IMR-90 (cell line): Measurements from ENCODE around the gene UNKL. TPM values are rescaled to one million over a fixed set of nuclear protein-coding genes. Genes with fewer than 3 reads are reported as not detected.

Experiments used
- ATAC-seq: fragments of 200-7000 bp; cut with Tn5 transposase; 2 replicates; pipeline ENCODE4 v1.9.1; 2020; ENCODE audit warnings: low read depth, mild to moderate bottlenecking, moderate library complexity
- BruUV-seq: library from RNA; stranded (reverse); fragments of 400-500 nt; replicated peaks from 2 replicates; lab custom pipeline; 2021; lab: Mats Ljungman, UMichigan
- CTCF ChIA-PET: fragments of 300-600 bp; formaldehyde crosslinking; extraction: SDS; loops from one replicate; lab custom pipeline; 2021; ENCODE audit warnings: antibody characterized with exemption; lab: Yijun Ruan, JAX
- POLR2A ChIA-PET: fragments of 300-600 bp; sonication (Branson Sonifier 250); formaldehyde crosslinking; loops from one replicate; lab custom pipeline; 2022; ENCODE audit warnings: antibody characterized with exemption; ENCODE audit not compliant: unreplicated experiment; lab: Charles Lee
- DNase-seq: peaks from one replicate; pipeline ENCODE4 v3.0.0; 2013
- H2AFZ ChIP-seq: replicated peaks from 2 replicates; pipeline ENCODE3; 2013; ENCODE audit warnings: low read length, mild to moderate bottlenecking; ENCODE audit not compliant: poor library complexity
- H2AK5ac ChIP-seq: 2 replicates; pipeline ENCODE4 v1.6.1; 2013; ENCODE audit warnings: low read depth, low read length, inconsistent platforms
- H2AK9ac ChIP-seq: replicated peaks from 2 replicates; pipeline ENCODE3; 2013; ENCODE audit warnings: mild to moderate bottlenecking, low read depth, low read length, moderate library complexity; ENCODE audit not compliant: poor library complexity
- H2BK120ac ChIP-seq: 2 replicates; pipeline ENCODE4 v1.6.1; 2013; ENCODE audit warnings: low read depth, low read length, inconsistent platforms
- H2BK15ac ChIP-seq: 3 replicates; pipeline ENCODE4 v1.6.1; 2013; ENCODE audit warnings: low read depth, low read length, inconsistent platforms
- H2BK20ac ChIP-seq: 2 replicates; pipeline ENCODE4 v1.6.1; 2013; ENCODE audit warnings: low read depth, mild to moderate bottlenecking, inconsistent platforms, low read length, moderate library complexity
- H2BK5ac ChIP-seq: 2 replicates; pipeline ENCODE4 v1.6.1; 2013; ENCODE audit warnings: mild to moderate bottlenecking, low read depth, low read length, inconsistent platforms; ENCODE audit not compliant: poor library complexity, severe bottlenecking
- H3K14ac ChIP-seq: replicated peaks from 2 replicates; pipeline ENCODE4 v1.6.1; 2013; ENCODE audit warnings: low read depth, low read length, inconsistent platforms
- H3K18ac ChIP-seq: 2 replicates; pipeline ENCODE4 v1.6.1; 2013; ENCODE audit warnings: low read depth, low read length, control low read depth
- H3K23ac ChIP-seq: 2 replicates; pipeline ENCODE4 v1.6.1; 2013; ENCODE audit warnings: low read depth, low read length, inconsistent platforms
- H3K27ac ChIP-seq: 2 replicates; pipeline ENCODE4 v1.5.1; 2013; ENCODE audit warnings: mild to moderate bottlenecking, control low read depth, low read length; ENCODE audit not compliant: insufficient read depth
- H3K27me3 ChIP-seq: 2 replicates; pipeline ENCODE4 v1.6.1; 2013; ENCODE audit warnings: low read length; ENCODE audit not compliant: control insufficient read depth, insufficient read depth
- H3K36me3 ChIP-seq: 2 replicates; pipeline ENCODE4 v1.6.1; 2013; ENCODE audit warnings: low read length, mixed read lengths; ENCODE audit not compliant: control insufficient read depth, insufficient read depth
- H3K4ac ChIP-seq: 2 replicates; pipeline ENCODE4 v1.6.1; 2013; ENCODE audit warnings: low read depth, low read length, inconsistent platforms
- H3K4me1 ChIP-seq: 2 replicates; pipeline ENCODE4 v1.6.1; 2013; ENCODE audit warnings: low read length, mixed read lengths; ENCODE audit not compliant: control insufficient read depth, insufficient read depth
- H3K4me2 ChIP-seq: 2 replicates; pipeline ENCODE4 v1.6.1; 2013; ENCODE audit warnings: low read depth, mild to moderate bottlenecking, control low read depth, low read length, moderate library complexity
- H3K4me3 ChIP-seq: 2 replicates; pipeline ENCODE4 v1.5.1; 2013; ENCODE audit warnings: low read depth, mild to moderate bottlenecking, control low read depth, low read length, moderate library complexity; ENCODE audit not compliant: insufficient read depth
- H3K56ac ChIP-seq: 2 replicates; pipeline ENCODE4 v1.6.1; 2013; ENCODE audit warnings: low read length, inconsistent platforms; ENCODE audit not compliant: insufficient read depth; ENCODE audit errors: extremely low read depth
- H3K79me1 ChIP-seq, 2 experiments: 2 replicates each; pipeline ENCODE4 v1.6.1; 2013; ENCODE audit warnings: low read length in 2 of 2, inconsistent platforms in 1 of 2, low read depth in 1 of 2
- H3K9ac ChIP-seq: 2 replicates; pipeline ENCODE4 v1.6.1; 2013; ENCODE audit warnings: low read depth, low read length, control low read depth
- H3K9me1 ChIP-seq: 2 replicates; pipeline ENCODE4 v1.6.1; 2013; ENCODE audit warnings: low read length, inconsistent platforms; ENCODE audit not compliant: insufficient read depth
- H3K9me3 ChIP-seq: 2 replicates; pipeline ENCODE4 v1.6.1; 2013; ENCODE audit warnings: low read length; ENCODE audit not compliant: control insufficient read depth, insufficient read depth
- H4K20me1 ChIP-seq: 2 replicates; pipeline ENCODE4 v1.6.1; 2013; ENCODE audit warnings: low read length, inconsistent platforms; ENCODE audit not compliant: insufficient read depth
- H4K5ac ChIP-seq: 2 replicates; pipeline ENCODE4 v1.6.1; 2013; ENCODE audit warnings: mild to moderate bottlenecking, low read depth, low read length, control low read depth
- H4K8ac ChIP-seq, 2 experiments: 2 replicates each; pipeline ENCODE4 v1.6.1; 2013; ENCODE audit warnings: low read depth in 2 of 2, low read length in 2 of 2, control low read depth in 1 of 2, inconsistent platforms in 1 of 2
- H4K91ac ChIP-seq: 2 replicates; pipeline ENCODE4 v1.6.1; 2013; ENCODE audit warnings: low read depth, low read length, inconsistent platforms; ENCODE audit not compliant: insufficient read depth
- BHLHE40 ChIP-seq: fragments of 150-350 bp; IDR thresholded peaks from 2 replicates; pipeline ENCODE4 v1.6.1; 2016; ENCODE audit warnings: mild to moderate bottlenecking, low read depth, low read length
- CEBPB ChIP-seq: IDR thresholded peaks from 2 replicates; pipeline ENCODE4 v1.6.1; 2012; ENCODE audit warnings: low read depth, low read length, improper control_type of control experiment
- CHD1 ChIP-seq: IDR thresholded peaks from 2 replicates; pipeline ENCODE4 v1.6.1; 2012; ENCODE audit warnings: low read depth, low read length, improper control_type of control experiment
- CTCF ChIP-seq: conservative IDR thresholded peaks from 2 replicates; pipeline ENCODE4 v1.5.1; 2012; ENCODE audit warnings: mild to moderate bottlenecking, low read depth, low read length, improper control_type of control experiment
- ELK1 ChIP-seq: fragments of 150-350 bp; IDR thresholded peaks from 2 replicates; pipeline ENCODE4 v1.6.1; 2016; ENCODE audit warnings: low read depth, mild to moderate bottlenecking, low read length, moderate library complexity, borderline replicate concordance
- FOS ChIP-seq: fragments of 150-350 bp; IDR thresholded peaks from 2 replicates; pipeline ENCODE4 v1.6.1; 2016; ENCODE audit warnings: low read depth, low read length
- MAFK ChIP-seq: IDR thresholded peaks from 2 replicates; pipeline ENCODE4 v1.6.1; 2012; ENCODE audit warnings: low read depth, low read length, improper control_type of control experiment
- MAZ ChIP-seq: IDR thresholded peaks from 2 replicates; pipeline ENCODE4 v1.6.1; 2012; ENCODE audit warnings: low read depth, mild to moderate bottlenecking, low read length, improper control_type of control experiment, moderate library complexity, borderline replicate concordance
- POLR2A ChIP-seq: IDR thresholded peaks from 2 replicates; pipeline ENCODE4 v1.6.1; 2012; ENCODE audit warnings: mild to moderate bottlenecking, low read depth, low read length
- RAD21 ChIP-seq: IDR thresholded peaks from 2 replicates; pipeline ENCODE4 v1.6.1; 2012; ENCODE audit warnings: low read length, improper control_type of control experiment
- RCOR1 ChIP-seq: IDR thresholded peaks from 2 replicates; pipeline ENCODE4 v1.6.1; 2012; ENCODE audit warnings: mild to moderate bottlenecking, low read length, improper control_type of control experiment; ENCODE audit not compliant: insufficient replicate concordance
- SMC3 ChIP-seq: fragments of 150-350 bp; IDR thresholded peaks from 2 replicates; pipeline ENCODE4 v1.6.1; 2016; ENCODE audit warnings: low read depth, mild to moderate bottlenecking, antibody characterized with exemption, low read length, moderate library complexity
- WGBS, 2 experiments: methylation state at CpG; one replicate each; pipeline versions ENCODE4 v1.1.5 to v1.1.7; 2013; ENCODE audit warnings: missing lambda C conversion rate in 2 of 2; ENCODE audit not compliant: insufficient read length in 1 of 2; ENCODE audit errors: extremely low coverage in 2 of 2; 5-methylcytosine and 5-hydroxymethylcytosine counted together
- dilution Hi-C: fragments of 300-500 bp; cut with HindIII; formaldehyde crosslinking; loops from one replicate; pipeline ENCODE4 v1.14.3; 2018; ENCODE audit warnings: low sequenced_read_pairs; ENCODE audit not compliant: unreplicated experiment
- in situ Hi-C: fragments of 300-500 bp; cut with MboI; formaldehyde crosslinking; loops from 3 replicates; pipeline ENCODE4 v1.14.3; 2019; ENCODE audit warnings: low sequenced_read_pairs, inconsistent platforms, mixed read lengths
- intact Hi-C: fragments of 100-400 bp; cut with micrococcal nuclease; formaldehyde crosslinking; loops from 2 replicates; pipeline ENCODE4 v1.10.0; 2022
- polyA plus RNA-seq, 3 experiments: library from polyadenylated mRNA; depleted of rRNA; stranded (reverse); fragments of >200 nt; gene quantifications; 2 replicates each; pipeline ENCODE4 v1.2.3, GENCODE V29; 2012; ENCODE audit warnings: low replicate concordance in 1 of 3
- total RNA-seq: library from RNA; depleted of rRNA; stranded (reverse); fragments of >200 nt; gene quantifications from 2 replicates; pipeline ENCODE4 v1.2.3, GENCODE V29; 2012

Gene UNKL
- total and polyA plus RNA-seq, 2 of the 4 experiments (the other 2 are of a cell fraction) = 4.1 to 13.3 TPM

GRCh38 chr16:1460602-1461138 is 46.2 kb upstream of the UNKL start:
- in situ Hi-C loops (no loop called here), dilution Hi-C loops (no loop called here), intact Hi-C loops (no loop called here)
- H3K56ac ChIP-seq = no peak overlapping the region
- H2AFZ ChIP-seq = no peak overlapping the region
- DNase-seq = no peak
- peak overlapping the region; percentile 50 for H2AK9ac ChIP-seq
- no peak overlapping the region for H2AK5ac ChIP-seq
- H4K91ac ChIP-seq = no peak overlapping the region
- no peak overlapping the region for H3K23ac ChIP-seq
- peaks cover 42% of the 10 kb centered on the region for H3K36me3 ChIP-seq
- no peak overlapping the region for H3K4ac ChIP-seq
- no TSS peak for BruUV-seq
- TF ChIP-seq FOS (no peak), RCOR1 (no peak), BHLHE40 (no peak), CHD1 (no peak), CTCF (no peak), ELK1 (no peak), SMC3 (no peak), MAZ (no peak), CEBPB (no peak), RAD21 (no peak), MAFK (no peak), POLR2A (no peak)
- no peak overlapping the region for H2BK5ac ChIP-seq
- H3K9ac ChIP-seq = no peak overlapping the region
- no peaks in the 10 kb centered on the region for H3K9me1 ChIP-seq
- no peaks in the 10 kb centered on the region for H3K4me1 ChIP-seq
- WGBS, 2 experiments = 95% methylated on average over 16 of the region's 30 CpGs; no CpG with 5 or more reads in 1 of the 2 experiments
- H2BK20ac ChIP-seq = no peak overlapping the region
- H3K27me3 ChIP-seq = no peaks in the 10 kb centered on the region
- no peak for ATAC-seq
- no peak overlapping the region for H4K8ac ChIP-seq
- peaks cover 0 to 7% of the 10 kb centered on the region in 2 experiments; a peak in 1 of 4 replicates for H3K79me1 ChIP-seq
- H3K14ac ChIP-seq = no peak overlapping the region
- no peak overlapping the region for H3K27ac ChIP-seq
- ChIA-PET POLR2A (no interaction called here), CTCF (no interaction called here)
- H3K9me3 ChIP-seq = no peaks in the 10 kb centered on the region
- no peak overlapping the region for H3K18ac ChIP-seq
- no peak overlapping the region for H2BK15ac ChIP-seq
- H4K5ac ChIP-seq = no peak overlapping the region
- H3K4me2 ChIP-seq = no peak overlapping the region
- H2BK120ac ChIP-seq = no peak overlapping the region
- peaks cover 2% of the 10 kb centered on the region; the same call in 1 of the 2 replicates for H4K20me1 ChIP-seq
- H3K4me3 ChIP-seq = no peak overlapping the region
